GM18519 (cell line): ENCODE measurements around the gene LIN37.
"Not testable (repeated sequence)": the region's sequence is repeated elsewhere in the genome, so short reads cannot be mapped to it uniquely, and the experiment has no call there.

Experiments used
- ATAC-seq: cut with Tn5 transposase; IDR thresholded peaks from one replicate; pipeline ENCODE4 v1.9.1; 2021; ENCODE audit warnings: mild to moderate bottlenecking, moderate library complexity; ENCODE audit not compliant: unreplicated experiment, low FRiP score

The LIN37 gene

GRCh38 chr19:35718345-35719041 lies 29.9 kb upstream of the LIN37 start:
- ATAC-seq = no peak

DNA sequence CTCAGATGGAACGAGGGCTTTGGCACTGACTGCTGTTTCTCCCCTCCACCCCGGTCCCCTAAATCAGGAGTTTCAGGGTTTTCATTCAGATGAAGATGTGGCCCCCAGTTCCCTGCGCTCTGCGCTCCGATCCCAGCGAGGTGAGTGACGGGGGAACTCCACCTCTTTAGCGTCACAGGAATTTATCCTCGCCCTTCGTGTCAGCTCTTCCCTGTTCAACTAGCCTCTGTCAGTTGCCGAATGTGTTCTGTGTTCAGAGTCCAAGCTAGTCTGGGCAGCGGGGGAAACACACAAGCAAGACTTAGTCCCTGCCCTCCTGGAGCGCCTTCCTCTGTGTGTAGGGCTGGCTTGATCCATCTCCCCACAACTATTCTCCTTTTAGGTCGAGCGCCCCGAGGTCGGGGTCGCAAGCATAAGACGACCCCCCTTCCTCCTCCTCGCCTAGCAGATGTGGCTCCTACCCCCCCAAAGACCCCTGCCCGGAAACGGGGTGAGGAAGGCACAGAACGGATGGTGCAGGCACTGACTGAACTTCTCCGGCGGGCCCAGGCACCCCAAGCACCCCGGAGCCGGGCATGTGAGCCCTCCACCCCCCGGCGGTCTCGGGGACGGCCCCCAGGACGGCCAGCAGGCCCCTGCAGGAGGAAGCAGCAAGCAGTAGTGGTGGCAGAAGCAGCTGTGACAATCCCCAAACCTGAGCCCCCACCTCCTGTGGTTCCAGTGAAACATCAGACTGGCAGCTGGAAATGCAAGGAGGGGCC lies 28.8 kb upstream of the LIN37 start:
- ATAC-seq = no peak

- no peak for ATAC-seq
These were observed 28.2 kb upstream of the LIN37 start for GRCh38 chr19:35720163-35720524.

GRCh38 chr19:35720648-35721047 lies 27.7 kb upstream of the LIN37 start:
- ATAC-seq = no peak

- no peak for ATAC-seq
These were observed 27.0 kb upstream of the LIN37 start for GRCh38 chr19:35721374-35721773.

DNA sequence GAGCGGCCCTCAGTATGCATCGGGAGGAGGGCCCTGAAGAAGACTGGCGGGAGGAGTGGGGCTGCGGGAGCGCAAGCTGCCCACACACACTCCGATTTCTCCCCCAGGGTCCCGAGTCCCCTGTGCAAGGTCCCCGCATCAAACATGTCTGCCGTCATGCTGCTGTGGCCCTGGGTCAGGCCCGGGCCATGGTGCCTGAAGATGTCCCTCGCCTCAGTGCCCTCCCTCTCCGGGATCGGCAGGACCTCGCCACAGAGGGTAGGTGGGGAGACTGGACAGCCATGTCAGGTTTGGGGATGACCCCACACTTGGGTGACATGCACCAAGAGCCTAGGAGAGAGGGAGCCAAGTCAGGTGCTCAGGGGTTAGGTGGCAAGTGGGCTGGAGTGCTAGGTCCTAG lies 25.9 kb upstream of the LIN37 start:
- no peak for ATAC-seq

DNA sequence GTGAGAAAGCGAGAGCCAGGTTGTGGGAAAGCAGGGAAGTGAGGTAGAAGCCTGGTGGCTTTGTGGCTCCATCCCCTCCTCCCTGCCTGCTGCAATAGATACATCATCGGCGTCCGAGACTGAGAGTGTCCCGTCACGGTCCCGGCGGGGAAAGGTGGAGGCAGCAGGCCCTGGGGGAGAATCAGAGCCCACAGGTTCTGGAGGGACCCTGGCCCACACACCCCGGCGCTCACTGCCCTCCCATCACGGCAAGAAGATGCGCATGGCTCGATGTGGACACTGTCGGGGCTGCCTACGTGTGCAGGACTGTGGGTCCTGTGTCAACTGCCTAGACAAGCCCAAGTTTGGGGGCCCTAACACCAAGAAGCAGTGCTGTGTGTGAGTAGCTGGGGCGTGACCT lies 25.5 kb upstream of the LIN37 start:
- no peak for ATAC-seq

DNA sequence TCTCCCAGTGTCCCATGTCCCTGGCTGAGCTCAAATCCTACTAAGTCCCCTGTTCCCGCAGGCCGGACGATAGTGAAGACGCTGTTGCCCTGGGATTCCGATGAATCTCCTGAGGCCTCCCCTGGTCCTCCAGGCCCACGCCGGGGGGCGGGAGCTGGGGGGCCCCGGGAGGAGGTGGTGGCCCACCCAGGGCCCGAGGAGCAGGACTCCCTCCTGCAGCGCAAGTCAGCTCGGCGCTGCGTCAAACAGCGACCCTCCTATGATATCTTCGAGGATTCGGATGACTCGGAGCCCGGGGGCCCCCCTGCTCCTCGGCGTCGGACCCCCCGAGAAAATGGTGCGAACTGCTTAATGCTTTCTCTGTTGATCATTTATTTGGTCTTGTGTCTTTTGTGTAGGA lies 24.7 kb upstream of the LIN37 start:
- no peak for ATAC-seq

DNA sequence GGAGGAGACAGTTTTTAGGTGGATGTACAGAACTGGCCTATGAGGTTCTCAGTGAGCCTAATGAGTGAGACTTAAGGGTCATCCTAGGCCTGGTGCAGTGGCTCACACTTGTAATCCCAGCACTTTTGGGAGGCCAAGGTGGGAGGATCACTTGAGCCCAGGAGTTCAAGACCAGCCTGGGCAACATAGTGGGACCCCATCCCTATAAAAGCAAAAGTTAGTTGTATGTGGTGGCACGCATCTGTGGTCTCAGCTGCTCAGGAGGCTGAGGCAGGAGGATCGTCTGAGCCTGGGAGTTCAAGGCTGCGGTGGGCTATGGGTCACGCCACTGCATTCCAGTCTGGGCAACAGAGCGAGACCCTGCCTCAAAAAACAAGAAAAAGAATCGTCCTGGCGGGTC lies 24.2 kb upstream of the LIN37 start:
- ATAC-seq = not testable (repeated sequence)

DNA sequence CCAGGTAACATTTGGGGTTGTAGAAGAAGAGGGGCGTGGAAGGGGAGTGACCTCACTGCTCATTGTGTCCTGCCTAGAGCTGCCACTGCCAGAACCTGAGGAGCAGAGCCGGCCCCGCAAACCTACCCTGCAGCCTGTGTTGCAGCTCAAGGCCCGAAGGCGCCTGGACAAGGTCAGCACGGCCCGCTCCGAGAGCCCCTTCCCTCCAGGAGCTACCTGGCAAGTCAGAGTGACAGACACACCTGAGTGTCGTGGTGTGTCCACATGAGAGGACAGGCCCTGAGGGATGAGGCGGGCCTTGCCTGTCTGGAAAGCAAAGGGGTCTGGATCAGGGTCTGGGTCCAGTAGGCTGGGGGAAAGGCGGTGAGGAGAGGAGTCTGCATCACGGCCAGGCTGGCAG lies 23.8 kb upstream of the LIN37 start:
- ATAC-seq = no peak

DNA sequence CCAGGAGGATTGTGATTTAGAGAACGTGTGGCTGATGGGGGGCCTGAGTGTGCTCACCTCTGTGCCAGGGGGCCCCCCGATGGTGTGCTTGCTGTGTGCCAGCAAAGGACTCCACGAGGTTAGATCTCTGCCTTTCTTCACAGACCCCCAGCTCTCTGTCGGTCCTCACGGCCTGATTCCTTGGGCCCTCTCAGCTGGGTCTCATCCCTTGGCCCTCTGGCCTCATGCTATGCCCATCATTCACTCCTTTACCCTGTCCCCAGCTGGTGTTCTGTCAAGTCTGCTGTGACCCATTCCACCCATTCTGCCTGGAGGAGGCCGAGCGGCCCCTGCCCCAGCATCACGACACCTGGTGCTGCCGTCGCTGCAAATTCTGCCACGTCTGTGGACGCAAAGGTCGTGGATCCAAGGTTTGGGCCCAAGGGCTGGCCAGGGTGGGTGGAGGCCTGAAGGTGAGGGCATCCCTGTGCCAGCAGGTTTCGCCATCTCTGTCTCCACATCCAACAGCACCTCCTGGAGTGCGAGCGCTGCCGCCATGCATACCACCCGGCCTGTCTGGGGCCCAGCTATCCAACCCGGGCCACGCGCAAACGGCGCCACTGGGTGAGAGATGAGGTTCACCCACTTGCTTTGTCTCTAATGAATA lies 23.0 kb upstream of the LIN37 start:
- no peak for ATAC-seq

GRCh38 chr19:35727053-35727955 lies 21.1 kb upstream of the LIN37 start:
- ATAC-seq = no peak

DNA sequence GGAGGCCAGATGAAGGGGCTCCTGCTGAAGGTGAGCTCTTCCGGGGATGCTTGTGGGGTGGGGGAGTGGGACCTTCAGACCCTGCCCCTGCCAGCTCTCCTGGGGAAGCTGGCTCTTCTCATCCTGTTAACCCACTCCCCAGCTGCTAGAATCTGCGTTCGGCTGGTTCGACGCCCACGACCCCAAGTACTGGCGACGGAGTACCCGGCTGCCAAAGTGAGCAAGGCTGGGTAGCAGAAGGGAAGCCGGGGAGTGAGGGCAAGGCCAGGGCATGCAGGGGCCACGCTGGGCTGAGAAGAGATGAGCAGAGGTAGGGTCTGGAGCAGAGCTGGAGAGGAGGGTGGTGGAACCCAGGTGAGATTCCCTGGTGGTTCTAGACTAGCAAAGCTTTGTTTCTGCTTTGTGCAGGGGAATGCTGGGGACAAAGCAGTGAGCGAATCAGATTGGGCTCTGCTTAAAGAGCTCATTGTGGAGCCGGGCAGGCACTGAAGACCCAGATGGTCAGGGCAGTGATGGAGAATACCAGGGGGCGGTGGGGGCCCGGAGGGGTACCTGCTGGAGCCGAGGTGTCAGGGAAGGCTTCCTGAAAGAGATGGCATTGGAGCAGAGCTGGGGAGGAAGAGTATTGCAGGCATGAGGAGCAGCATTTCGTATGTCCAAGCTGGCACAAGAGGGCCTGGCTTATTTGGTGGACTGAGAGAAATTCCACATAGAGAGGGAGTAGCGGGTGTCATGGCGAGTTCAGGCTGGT lies 20.2 kb upstream of the LIN37 start:
- no peak for ATAC-seq

- ATAC-seq = no peak
These were observed 19.4 kb upstream of the LIN37 start for GRCh38 chr19:35729021-35729420.

DNA sequence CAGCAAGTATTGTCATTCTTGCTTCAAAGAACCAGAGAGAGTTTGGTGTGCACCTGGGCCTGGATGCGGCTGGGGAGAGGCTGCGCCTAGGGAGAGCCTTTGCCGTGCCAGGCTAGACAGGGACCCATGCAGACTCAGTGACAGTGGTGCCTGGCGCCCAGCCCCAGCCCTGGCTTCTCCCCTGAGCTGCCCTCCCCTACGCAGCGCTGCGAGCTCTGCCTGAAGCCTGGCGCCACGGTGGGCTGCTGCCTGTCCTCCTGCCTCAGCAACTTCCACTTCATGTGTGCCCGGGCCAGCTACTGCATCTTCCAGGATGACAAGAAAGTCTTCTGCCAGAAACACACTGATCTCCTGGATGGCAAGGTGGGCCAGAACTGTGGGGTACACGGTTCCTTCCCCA lies 18.6 kb upstream of the LIN37 start:
- ATAC-seq = no peak

DNA sequence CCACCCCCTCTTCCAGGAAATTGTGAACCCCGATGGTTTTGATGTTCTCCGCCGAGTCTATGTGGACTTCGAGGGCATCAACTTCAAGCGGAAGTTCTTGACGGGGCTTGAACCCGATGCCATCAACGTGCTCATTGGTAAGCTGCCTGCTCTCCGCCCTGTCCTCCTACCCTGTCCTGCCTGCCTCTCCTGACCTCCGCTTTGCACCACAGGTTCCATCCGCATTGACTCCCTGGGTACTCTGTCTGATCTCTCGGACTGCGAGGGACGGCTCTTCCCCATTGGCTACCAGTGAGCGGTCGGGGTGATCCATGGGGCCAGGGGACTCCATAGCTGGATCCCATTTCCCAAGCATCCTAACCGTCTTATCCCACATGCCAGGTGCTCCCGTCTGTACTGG lies 18.1 kb upstream of the LIN37 start:
- no peak for ATAC-seq

DNA sequence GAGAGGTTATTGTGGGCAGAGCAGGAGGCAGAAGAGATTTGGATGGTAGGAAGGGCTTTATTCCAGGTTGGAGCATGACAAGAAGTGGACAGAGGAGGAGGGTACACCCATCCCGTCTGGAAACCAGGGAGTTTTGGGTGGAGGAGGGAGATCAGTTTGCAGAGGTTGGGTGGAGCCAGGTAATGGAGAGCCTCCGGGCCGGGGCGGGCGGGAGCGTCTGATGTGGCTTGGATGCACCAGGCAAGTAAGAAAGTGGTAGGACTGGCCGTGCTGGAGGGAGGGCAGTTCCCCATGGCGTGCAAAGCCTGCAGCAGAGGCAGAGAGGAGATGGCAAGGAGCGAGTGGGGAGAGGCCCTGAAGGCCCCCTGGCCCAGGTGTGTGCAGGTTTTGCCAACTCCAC lies 17.0 kb upstream of the LIN37 start:
- no peak for ATAC-seq

GRCh38 chr19:35731779-35732405 lies 16.5 kb upstream of the LIN37 start:
- ATAC-seq = no peak

- ATAC-seq = no peak
These were observed 15.7 kb upstream of the LIN37 start for GRCh38 chr19:35732540-35733179.
